ENCODE measurements around the gene ICA1. TPM values are rescaled to one million over a fixed set of nuclear protein-coding genes. Genes with fewer than 3 reads are reported as not detected.

Gene ICA1
- total and polyA plus RNA-seq, 2 experiments from 2014 or later, result 45.2 to 83.7 TPM

DNA sequence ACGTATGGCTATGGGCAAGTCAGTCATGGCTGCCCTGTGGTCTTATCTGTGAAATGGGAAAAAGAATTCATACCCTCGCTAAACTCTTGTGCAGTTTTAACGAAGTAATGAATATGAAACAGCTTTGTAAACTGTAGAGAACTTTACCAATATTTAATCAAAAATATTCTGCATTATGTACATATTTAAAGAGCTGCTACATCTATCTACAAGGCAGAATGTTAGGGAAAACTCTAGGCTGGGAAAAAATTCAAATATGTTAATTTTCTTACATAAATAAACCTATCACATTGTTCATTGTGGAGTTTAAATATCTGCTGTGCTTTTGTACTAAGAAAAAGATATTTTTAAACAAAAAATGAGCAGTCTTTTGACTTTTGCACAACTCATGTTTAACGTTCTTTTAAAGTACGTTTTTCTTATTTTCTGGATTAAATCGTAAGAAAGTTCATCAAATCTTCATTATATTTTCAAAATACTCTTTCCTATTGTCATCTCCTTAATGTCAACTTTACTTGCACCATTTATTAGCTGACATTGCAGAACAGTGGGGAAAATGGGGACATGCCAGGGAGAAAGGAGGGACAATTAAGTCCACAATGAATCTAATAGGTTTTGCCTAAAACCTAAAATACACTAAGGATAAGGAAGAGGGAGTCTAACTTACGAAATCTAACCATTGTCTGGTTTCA lies 57.5 kb downstream of the ICA1 start:
- no peak for TF ChIP-seq JUNB (IDR thresholded peaks at IDR 0.05; ENCODE audit: unreplicated experiment)
- TF ChIP-seq NANOG (IDR thresholded peaks at IDR 0.05; ENCODE audit: borderline replicate concordance), result no peak
- no peak for TF ChIP-seq EZH2phosphoT487 (IDR thresholded peaks at IDR 0.05; ENCODE audit: unreplicated experiment)
- no peak for TF ChIP-seq EZH2 (IDR thresholded peaks at IDR 0.05; ENCODE audit: low read depth, unreplicated experiment)
- TF ChIP-seq, protein P1, sequence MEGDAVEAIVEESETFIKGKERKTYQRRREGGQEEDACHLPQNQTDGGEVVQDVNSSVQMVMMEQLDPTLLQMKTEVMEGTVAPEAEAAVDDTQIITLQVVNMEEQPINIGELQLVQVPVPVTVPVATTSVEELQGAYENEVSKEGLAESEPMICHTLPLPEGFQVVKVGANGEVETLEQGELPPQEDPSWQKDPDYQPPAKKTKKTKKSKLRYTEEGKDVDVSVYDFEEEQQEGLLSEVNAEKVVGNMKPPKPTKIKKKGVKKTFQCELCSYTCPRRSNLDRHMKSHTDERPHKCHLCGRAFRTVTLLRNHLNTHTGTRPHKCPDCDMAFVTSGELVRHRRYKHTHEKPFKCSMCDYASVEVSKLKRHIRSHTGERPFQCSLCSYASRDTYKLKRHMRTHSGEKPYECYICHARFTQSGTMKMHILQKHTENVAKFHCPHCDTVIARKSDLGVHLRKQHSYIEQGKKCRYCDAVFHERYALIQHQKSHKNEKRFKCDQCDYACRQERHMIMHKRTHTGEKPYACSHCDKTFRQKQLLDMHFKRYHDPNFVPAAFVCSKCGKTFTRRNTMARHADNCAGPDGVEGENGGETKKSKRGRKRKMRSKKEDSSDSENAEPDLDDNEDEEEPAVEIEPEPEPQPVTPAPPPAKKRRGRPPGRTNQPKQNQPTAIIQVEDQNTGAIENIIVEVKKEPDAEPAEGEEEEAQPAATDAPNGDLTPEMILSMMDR (conservative IDR thresholded peaks at IDR 0.05; ENCODE audit: low read depth in 2 of 2), result no peak
- TF ChIP-seq ZNF114 (CRISPR knock-in tag; IDR thresholded peaks at IDR 0.05), result no peak
- no peak for TF ChIP-seq POLR2AphosphoS5 (IDR thresholded peaks at IDR 0.05; ENCODE audit: low read depth)
- TF ChIP-seq REST (IDR thresholded peaks at IDR 0.05; ENCODE audit: unreplicated experiment), result no peak
- no peak for TF ChIP-seq ZNF331 (CRISPR knock-in tag; IDR thresholded peaks at IDR 0.05; ENCODE audit: low read depth)
- no peak for TF ChIP-seq STAT1 (IDR thresholded peaks at IDR 0.05; ENCODE audit: unreplicated experiment)
- TF ChIP-seq, protein P2, sequence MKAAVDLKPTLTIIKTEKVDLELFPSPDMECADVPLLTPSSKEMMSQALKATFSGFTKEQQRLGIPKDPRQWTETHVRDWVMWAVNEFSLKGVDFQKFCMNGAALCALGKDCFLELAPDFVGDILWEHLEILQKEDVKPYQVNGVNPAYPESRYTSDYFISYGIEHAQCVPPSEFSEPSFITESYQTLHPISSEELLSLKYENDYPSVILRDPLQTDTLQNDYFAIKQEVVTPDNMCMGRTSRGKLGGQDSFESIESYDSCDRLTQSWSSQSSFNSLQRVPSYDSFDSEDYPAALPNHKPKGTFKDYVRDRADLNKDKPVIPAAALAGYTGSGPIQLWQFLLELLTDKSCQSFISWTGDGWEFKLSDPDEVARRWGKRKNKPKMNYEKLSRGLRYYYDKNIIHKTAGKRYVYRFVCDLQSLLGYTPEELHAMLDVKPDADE (IDR thresholded peaks at IDR 0.05), result no peak
- no peak for TF ChIP-seq CREB1 (CRISPR knock-in tag; IDR thresholded peaks at IDR 0.05; ENCODE audit: low read depth)
- TF ChIP-seq ZNF462 (CRISPR knock-in tag; IDR thresholded peaks at IDR 0.05), result no peak
- DNase-seq (ENCODE audit: low spot score) (no peak), ATAC-seq (no peak)

More for the DNA sequence above, 57.5 kb downstream of the ICA1 start:
- Histone ChIP-seq H3K27me3 (ENCODE audit: insufficient read depth) (no peaks in the 10 kb centered on the region), H3K9me2 (ENCODE audit: insufficient read depth) (0 out of 2 replicates have a peak, but pooled peaks cover 7% of the 10 kb centered on the region), H3K79me2 (replicated peaks; ENCODE audit: insufficient read depth) (no peaks in the 10 kb centered on the region), H3F3A (replicated peaks; ENCODE audit: low read depth) (0 out of 2 replicates have a peak, but pooled peaks cover 2% of the 10 kb centered on the region), H2AFZ (no peak overlapping the region), H3K4me1 (ENCODE audit: insufficient read depth) (peaks cover 40% of the 10 kb centered on the region), H3K27ac (ENCODE audit: low read depth) (no peak overlapping the region), H3K4me2 (no peak overlapping the region), H4K20me1 (replicated peaks; ENCODE audit: insufficient read depth) (no peaks in the 10 kb centered on the region), H3K4me3 (no peak overlapping the region), H3K36me3 (ENCODE audit: insufficient read depth) (no peaks in the 10 kb centered on the region)
- H3K36me3 Mint-ChIP-seq (ENCODE audit: low read depth), result peaks cover 4% of the 10 kb centered on the region; the same call in 2 of the 3 replicates
- H3K4me3 Mint-ChIP-seq, result no peak overlapping the region
- H3K9me3 Mint-ChIP-seq, result no peaks in the 10 kb centered on the region
- H3K27me3 Mint-ChIP-seq (ENCODE audit: insufficient read depth, low read depth, poor library complexity), result peaks cover 10% of the 10 kb centered on the region
- peaks cover 37% of the 10 kb centered on the region for H3K4me1 Mint-ChIP-seq
- no peak overlapping the region for H3K27ac Mint-ChIP-seq
